GM06990 (cell line): ENCODE measurements around the gene AIDA.
A peak's percentile ranks its signal among the peaks of the same experiment; 100 is the strongest.

Source experiments
- DNase-seq: peaks from one replicate; pipeline ENCODE4 v3.0.0-alpha.2; 2011; ENCODE audit not compliant: insufficient read length; ENCODE audit errors: extremely low read depth
- H3K27me3 ChIP-seq: replicated peaks from 2 replicates; pipeline ENCODE4 v1.6.0; 2011; ENCODE audit warnings: low read length; ENCODE audit not compliant: control insufficient read depth, insufficient read depth
- H3K36me3 ChIP-seq: 2 replicates; pipeline ENCODE4 v1.5.1; 2011; ENCODE audit warnings: low read length; ENCODE audit not compliant: control insufficient read depth, insufficient read depth
- H3K4me3 ChIP-seq: replicated peaks from 2 replicates; pipeline ENCODE4 v1.5.1; 2011; ENCODE audit warnings: low read depth, mild to moderate bottlenecking, control low read depth, low read length
- CTCF ChIP-seq: IDR thresholded peaks from 2 replicates; pipeline ENCODE4 v1.5.1; 2011; ENCODE audit warnings: low read length, control low read depth, mild to moderate bottlenecking, inconsistent platforms; ENCODE audit not compliant: insufficient read depth, poor library complexity, severe bottlenecking

The AIDA gene

GRCh38 chr1:222716393-222716792, 4.1 kb upstream of the AIDA start:
- H3K36me3 ChIP-seq, result peaks cover 2% of the 10 kb centered on the region
- TF ChIP-seq CTCF, result no peak
- H3K4me3 ChIP-seq, result no peak overlapping the region
- DNase-seq, result no peak
- H3K27me3 ChIP-seq, result no peaks in the 10 kb centered on the region

GRCh38 chr1:222713091-222713961, 1.0 kb upstream of the AIDA start:
- TF ChIP-seq CTCF, result no peak
- no peaks in the 10 kb centered on the region for H3K27me3 ChIP-seq
- H3K36me3 ChIP-seq, result peaks cover 2% of the 10 kb centered on the region
- H3K4me3 ChIP-seq, result peak overlapping the region; percentile 79
- peak; percentile 96 for DNase-seq

- peak; percentile 70 for DNase-seq
- Histone ChIP-seq H3K4me3 (peak overlapping the region; percentile 93), H3K36me3 (peaks cover 2% of the 10 kb centered on the region), H3K27me3 (no peaks in the 10 kb centered on the region)
- no peak for TF ChIP-seq CTCF
These were observed 705 bp downstream of the AIDA start for GRCh38 chr1:222711319-222712252.

- Histone ChIP-seq H3K4me3 (no peak overlapping the region), H3K36me3 (no peaks in the 10 kb centered on the region), H3K27me3 (no peaks in the 10 kb centered on the region)
- no peak for TF ChIP-seq CTCF
- no peak for DNase-seq
These were observed 2.6 kb downstream of the AIDA start for GRCh38 chr1:222709700-222710153.

- H3K4me3 ChIP-seq, result no peak overlapping the region
- DNase-seq, result no peak
- no peaks in the 10 kb centered on the region for H3K36me3 ChIP-seq
- TF ChIP-seq CTCF, result no peak
- H3K27me3 ChIP-seq, result no peaks in the 10 kb centered on the region
These were observed 5.5 kb downstream of the AIDA start for GRCh38 chr1:222706815-222707214.
